ENCODE data around the gene SFMBT2. TPM values are rescaled to one million over a fixed set of nuclear protein-coding genes. Genes with fewer than 3 reads are reported as not detected.

Gene SFMBT2
- total RNA-seq, 3 donors from 2014 or later (not counting 1 experiment from before 2014, with no cell fraction given), result 50.4 to 70.4 (median 52.2) TPM

- 92% methylated on average over 5 of the region's 6 CpGs for WGBS (ENCODE audit: insufficient coverage)
- Histone ChIP-seq H3K27me3 (ENCODE audit: control insufficient read depth, insufficient read depth, low read length) (no peaks in the 10 kb centered on the region), H3K36me3 (ENCODE audit: control insufficient read depth, insufficient read depth, low read length) (peaks cover 10% of the 10 kb centered on the region), H3K4me1 (ENCODE audit: control insufficient read depth, insufficient read depth, low read length) (peaks cover 7% of the 10 kb centered on the region), H3K27ac (ENCODE audit: low read length) (no peak overlapping the region), H3K4me3 (ENCODE audit: low read length) (no peak overlapping the region), H3K9me3 (ENCODE audit: control insufficient read depth, insufficient read depth, low read length) (no peaks in the 10 kb centered on the region)
- Mint-ChIP-seq H3K9me3 (no peaks in the 10 kb centered on the region), H3K27me3 (ENCODE audit: low read depth in 2 of 2) (no peaks in the 10 kb centered on the region), H3K36me3 (no peaks in the 10 kb centered on the region), H3K4me3 (no peak overlapping the region), H3K27ac (peak overlapping the region; percentile 8 to 17), H3K4me1 (peaks cover 59 to 76% of the 10 kb centered on the region in 2 donors)
- DNase-seq (no peak), ATAC-seq (no peak)
- intact Hi-C loops (cut with micrococcal nuclease), result no loop called here
- TF ChIP-seq CTCF (IDR thresholded peaks at IDR 0.05), result no peak
Measured at GRCh38 chr10:7285522-7286322, 125.1 kb downstream of the SFMBT2 start.

- H3K4me1 ChIP-seq (ENCODE audit: control insufficient read depth, insufficient read depth, low read length), result peaks cover 7% of the 10 kb centered on the region
- 96% methylated on average over 2 of the region's 2 CpGs for WGBS (ENCODE audit: insufficient coverage)
- H3K4me1 Mint-ChIP-seq, result peaks cover 60 to 72% of the 10 kb centered on the region in 2 donors
- H3K9me3 Mint-ChIP-seq, result no peaks in the 10 kb centered on the region
- no peak for DNase-seq
- no peak for ATAC-seq
- H3K27ac Mint-ChIP-seq, result peak overlapping the region in 1 of 2 donors; percentile 9
- H3K36me3 ChIP-seq (ENCODE audit: control insufficient read depth, insufficient read depth, low read length), result peaks cover 10% of the 10 kb centered on the region
- no peaks in the 10 kb centered on the region for H3K9me3 ChIP-seq (ENCODE audit: control insufficient read depth, insufficient read depth, low read length)
- TF ChIP-seq CTCF (IDR thresholded peaks at IDR 0.05), result no peak
- H3K36me3 Mint-ChIP-seq, result no peaks in the 10 kb centered on the region
- H3K27me3 ChIP-seq (ENCODE audit: control insufficient read depth, insufficient read depth, low read length), result no peaks in the 10 kb centered on the region
- no peak overlapping the region for H3K4me3 Mint-ChIP-seq
- no peaks in the 10 kb centered on the region for H3K27me3 Mint-ChIP-seq (ENCODE audit: low read depth in 2 of 2)
- intact Hi-C loops (cut with micrococcal nuclease), result no loop called here
- no peak overlapping the region for H3K4me3 ChIP-seq (ENCODE audit: low read length)
- H3K27ac ChIP-seq (ENCODE audit: low read length), result no peak overlapping the region
Measured at GRCh38 chr10:7283246-7283645, 127.6 kb downstream of the SFMBT2 start.

- Histone ChIP-seq H3K27ac (ENCODE audit: low read length) (no peak overlapping the region), H3K9me3 (ENCODE audit: control insufficient read depth, insufficient read depth, low read length) (no peaks in the 10 kb centered on the region), H3K27me3 (ENCODE audit: control insufficient read depth, insufficient read depth, low read length) (no peaks in the 10 kb centered on the region), H3K36me3 (ENCODE audit: control insufficient read depth, insufficient read depth, low read length) (peaks cover 10% of the 10 kb centered on the region), H3K4me3 (ENCODE audit: low read length) (no peak overlapping the region), H3K4me1 (ENCODE audit: control insufficient read depth, insufficient read depth, low read length) (peaks cover 6% of the 10 kb centered on the region)
- intact Hi-C loops (cut with micrococcal nuclease), result no loop called here
- no peaks in the 10 kb centered on the region for H3K27me3 Mint-ChIP-seq (ENCODE audit: low read depth in 2 of 2)
- no peaks in the 10 kb centered on the region for H3K9me3 Mint-ChIP-seq
- H3K4me3 Mint-ChIP-seq, result no peak overlapping the region
- no peak for ATAC-seq
- peaks cover 64 to 77% of the 10 kb centered on the region in 2 donors for H3K4me1 Mint-ChIP-seq
- H3K27ac Mint-ChIP-seq, result no peak overlapping the region
- H3K36me3 Mint-ChIP-seq, result no peaks in the 10 kb centered on the region
- 100% methylated on average over 4 of the region's 7 CpGs for WGBS (ENCODE audit: insufficient coverage)
- DNase-seq, result no peak
- no peak for TF ChIP-seq CTCF (IDR thresholded peaks at IDR 0.05)
Measured at GRCh38 chr10:7282457-7282856, 128.4 kb downstream of the SFMBT2 start.

Data from natural killer cell (primary cell).